ENCODE measurements around the gene EXOC3L4. TPM values are rescaled to one million over a fixed set of nuclear protein-coding genes. Genes with fewer than 3 reads are reported as not detected.

Gene EXOC3L4
- total RNA-seq, 1 donor from 2014 or later, result not detected

GRCh38 chr14:103107455-103107854 lies 12.9 kb downstream of the EXOC3L4 start:
- Histone ChIP-seq H3K27me3 (ENCODE audit: control insufficient read depth, insufficient read depth, low read length) (peaks cover 20% of the 10 kb centered on the region), H3K36me3 (ENCODE audit: control insufficient read depth, insufficient read depth, low read length) (no peaks in the 10 kb centered on the region), H3K4me3 (ENCODE audit: low read depth, low read length) (no peak overlapping the region)
- no peak for TF ChIP-seq CTCF (IDR thresholded peaks at IDR 0.05; ENCODE audit: insufficient read depth, low read length, severe bottlenecking)
- DNase-seq (ENCODE audit: low read depth) (no peak), FAIRE-seq (no peak)

GRCh38 chr14:103107941-103108748 lies 13.6 kb downstream of the EXOC3L4 start:
- peaks cover 15% of the 10 kb centered on the region for H3K27me3 ChIP-seq (ENCODE audit: control insufficient read depth, insufficient read depth, low read length)
- no peak for TF ChIP-seq CTCF (IDR thresholded peaks at IDR 0.05; ENCODE audit: insufficient read depth, low read length, severe bottlenecking)
- no peak overlapping the region for H3K4me3 ChIP-seq (ENCODE audit: low read depth, low read length)
- DNase-seq (ENCODE audit: low read depth) (no peak), FAIRE-seq (no peak)
- H3K36me3 ChIP-seq (ENCODE audit: control insufficient read depth, insufficient read depth, low read length), result no peaks in the 10 kb centered on the region

- no peak for DNase-seq (ENCODE audit: low read depth)
- no peak for FAIRE-seq
- Histone ChIP-seq H3K4me3 (ENCODE audit: low read depth, low read length) (no peak overlapping the region), H3K27me3 (ENCODE audit: control insufficient read depth, insufficient read depth, low read length) (peaks cover 10% of the 10 kb centered on the region), H3K36me3 (ENCODE audit: control insufficient read depth, insufficient read depth, low read length) (no peaks in the 10 kb centered on the region)
- no peak for TF ChIP-seq CTCF (IDR thresholded peaks at IDR 0.05; ENCODE audit: insufficient read depth, low read length, severe bottlenecking)
Observed at GRCh38 chr14:103108749-103109207, 14.3 kb downstream of the EXOC3L4 start.

- TF ChIP-seq CTCF (IDR thresholded peaks at IDR 0.05; ENCODE audit: insufficient read depth, low read length, severe bottlenecking), result no peak
- DNase-seq (ENCODE audit: low read depth) (no peak), FAIRE-seq (no peak)
- Histone ChIP-seq H3K4me3 (ENCODE audit: low read depth, low read length) (no peak overlapping the region), H3K27me3 (ENCODE audit: control insufficient read depth, insufficient read depth, low read length) (peaks cover 2% of the 10 kb centered on the region), H3K36me3 (ENCODE audit: control insufficient read depth, insufficient read depth, low read length) (no peaks in the 10 kb centered on the region)
Observed at GRCh38 chr14:103109535-103110441, 15.3 kb downstream of the EXOC3L4 start.

- FAIRE-seq (no peak), DNase-seq (ENCODE audit: low read depth) (no peak)
- no peak overlapping the region for H3K4me3 ChIP-seq (ENCODE audit: low read depth, low read length)
Observed at GRCh38 chr14:103110681-103111231, 16.2 kb downstream of the EXOC3L4 start.

More at GRCh38 chr14:103110681-103111231, 16.2 kb downstream of the EXOC3L4 start:
- peaks cover 1% of the 10 kb centered on the region for H3K27me3 ChIP-seq (ENCODE audit: control insufficient read depth, insufficient read depth, low read length)
- no peaks in the 10 kb centered on the region for H3K36me3 ChIP-seq (ENCODE audit: control insufficient read depth, insufficient read depth, low read length)
- no peak for TF ChIP-seq CTCF (IDR thresholded peaks at IDR 0.05; ENCODE audit: insufficient read depth, low read length, severe bottlenecking)
